HG02678 (cell line): ENCODE data around the gene RPS6KL1.
"Not testable (repeated sequence)": the region's sequence is repeated elsewhere in the genome, so short reads cannot be mapped to it uniquely, and the experiment has no call there.

Source experiments
- ATAC-seq: cut with Tn5 transposase; IDR thresholded peaks from one replicate; pipeline ENCODE4 v1.9.1; 2021; ENCODE audit warnings: mild to moderate bottlenecking, moderate library complexity; ENCODE audit not compliant: unreplicated experiment

Gene RPS6KL1

DNA sequence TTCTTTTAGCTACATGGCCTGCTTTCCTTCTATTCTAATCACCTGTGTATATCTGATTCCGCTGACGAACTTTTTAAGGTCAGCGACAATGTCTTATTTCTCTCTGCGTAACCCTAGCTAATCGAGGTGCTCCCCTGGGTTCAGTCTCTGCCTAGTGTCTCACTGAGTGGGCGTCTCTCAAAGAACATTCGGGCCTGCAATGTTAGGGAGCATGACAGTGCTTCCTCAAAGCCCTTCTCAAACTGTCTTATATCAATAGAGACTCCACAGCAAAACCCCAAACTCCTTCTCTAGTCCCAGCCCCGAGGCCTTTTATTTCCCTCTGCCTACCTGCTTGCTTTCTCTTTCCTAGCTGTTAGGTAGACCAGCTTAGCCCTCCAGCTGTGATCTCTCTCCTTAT lies 13.7 kb upstream of the RPS6KL1 start:
- ATAC-seq: no peak

DNA sequence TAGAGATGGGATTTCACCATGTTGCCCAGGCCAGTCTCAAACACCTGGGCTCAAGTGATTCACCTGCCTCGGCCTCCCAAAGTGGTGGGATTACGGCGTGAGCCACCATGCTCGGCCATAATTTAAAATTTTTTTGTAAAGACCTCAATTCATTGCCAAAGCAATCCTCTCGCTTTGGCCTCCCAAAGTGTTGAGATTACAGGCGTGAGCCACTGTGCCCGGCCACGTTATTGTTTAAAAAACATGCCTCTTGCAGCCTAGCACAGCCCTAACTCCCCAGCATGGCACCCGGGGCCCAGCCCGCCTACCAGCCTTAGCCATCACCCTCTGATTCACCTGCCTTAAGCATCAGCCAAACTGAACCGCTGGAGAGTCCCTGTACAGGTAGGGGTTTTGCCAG lies 13.1 kb upstream of the RPS6KL1 start:
- no peak for ATAC-seq

DNA sequence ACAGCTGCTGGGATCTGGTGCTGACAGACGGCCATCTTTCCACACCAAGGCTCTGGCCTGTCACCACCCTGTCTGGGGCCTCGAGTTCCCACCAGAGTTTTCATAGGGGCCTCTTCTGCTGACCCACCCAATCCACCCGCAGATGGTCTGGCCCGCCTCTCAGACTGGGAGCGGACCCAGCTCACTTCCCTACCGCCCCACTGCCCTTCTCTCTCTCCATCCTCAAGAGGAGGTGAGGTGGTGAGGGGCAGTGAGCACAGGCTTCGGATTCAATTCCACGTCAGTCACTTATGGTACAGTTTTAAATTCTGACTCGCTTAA lies 12.3 kb upstream of the RPS6KL1 start:
- no peak for ATAC-seq

DNA sequence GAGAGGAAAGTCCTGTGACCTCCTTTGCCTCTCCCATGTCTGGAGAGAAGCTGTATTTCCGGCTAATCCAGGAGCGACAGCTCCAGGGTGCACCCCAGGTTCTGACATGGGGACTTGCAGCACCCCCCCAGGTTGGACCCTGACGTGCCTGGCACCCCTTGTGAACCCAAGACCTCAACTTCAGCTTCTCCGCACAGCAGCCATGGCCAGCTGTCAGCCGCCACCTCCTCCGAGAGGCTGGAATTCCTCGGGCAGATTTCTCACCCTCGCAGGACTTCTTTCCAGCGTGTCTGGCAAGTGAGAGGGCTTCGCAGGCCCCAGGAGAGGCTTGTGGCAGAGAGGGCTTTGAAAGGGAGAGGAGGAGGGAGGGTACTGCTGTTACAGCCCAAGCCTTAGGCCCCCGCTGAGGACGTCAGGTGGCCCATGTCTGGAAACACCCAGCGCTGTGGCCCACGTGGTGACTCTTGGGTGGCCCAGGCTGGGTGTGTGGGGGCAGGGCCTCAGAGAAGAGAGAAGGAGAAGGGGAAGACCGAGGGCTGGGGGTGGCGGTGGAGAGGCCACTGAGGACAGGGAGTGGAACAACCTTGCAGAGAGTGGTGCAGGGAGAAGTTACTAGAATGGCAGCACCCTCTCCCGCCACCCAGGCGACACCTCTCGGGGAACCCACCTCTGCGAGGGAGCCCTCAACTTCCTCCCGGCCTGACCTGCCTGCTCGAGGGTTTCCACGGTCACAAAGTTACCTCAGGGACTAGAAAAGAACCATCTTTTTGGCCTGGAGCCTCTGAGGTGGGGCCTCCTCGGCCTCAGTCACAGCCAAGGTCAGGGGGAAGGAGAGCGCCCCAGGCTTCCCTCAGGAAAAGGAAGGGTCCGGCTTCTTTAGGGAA lies 11.7 kb upstream of the RPS6KL1 start:
- no peak for ATAC-seq

DNA sequence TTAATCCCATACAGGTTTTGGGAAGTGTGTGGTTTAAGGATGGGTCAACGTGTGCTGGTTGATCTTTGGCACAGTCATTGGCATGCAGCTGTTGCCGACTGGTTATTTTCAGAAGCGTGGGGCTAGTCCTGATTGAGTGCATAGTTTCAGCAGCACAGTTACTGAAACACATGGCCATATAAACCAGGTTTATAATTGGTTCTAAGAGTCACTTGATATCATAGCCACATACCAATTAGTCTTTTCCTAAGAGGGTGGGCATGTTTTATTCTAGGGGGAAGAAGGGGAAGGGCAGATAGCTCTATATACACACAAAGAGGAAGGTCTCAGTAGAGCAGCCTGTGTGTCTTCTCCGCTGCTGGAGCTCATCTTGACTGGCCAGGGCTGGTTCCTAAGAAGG lies 11.0 kb upstream of the RPS6KL1 start:
- ATAC-seq: no peak

DNA sequence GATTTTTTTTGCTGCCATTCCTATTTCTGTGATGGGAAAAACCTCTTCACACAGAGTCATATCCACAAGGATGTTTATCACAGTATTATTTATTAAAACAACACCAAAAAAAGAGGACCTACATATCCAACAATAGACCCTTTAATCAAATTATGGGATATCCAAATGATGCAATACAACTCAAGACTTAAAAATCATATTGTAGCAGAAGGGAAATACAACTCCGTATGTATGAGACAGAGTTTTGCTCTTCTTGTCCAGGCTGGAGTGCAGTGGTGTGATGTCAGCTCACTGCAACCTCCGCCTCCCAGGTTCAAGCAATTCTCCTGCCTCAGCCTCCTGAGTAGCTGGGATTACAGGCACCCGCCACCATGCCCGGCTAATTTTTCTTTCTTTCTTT lies 9.9 kb upstream of the RPS6KL1 start:
- not testable (repeated sequence) for ATAC-seq

DNA sequence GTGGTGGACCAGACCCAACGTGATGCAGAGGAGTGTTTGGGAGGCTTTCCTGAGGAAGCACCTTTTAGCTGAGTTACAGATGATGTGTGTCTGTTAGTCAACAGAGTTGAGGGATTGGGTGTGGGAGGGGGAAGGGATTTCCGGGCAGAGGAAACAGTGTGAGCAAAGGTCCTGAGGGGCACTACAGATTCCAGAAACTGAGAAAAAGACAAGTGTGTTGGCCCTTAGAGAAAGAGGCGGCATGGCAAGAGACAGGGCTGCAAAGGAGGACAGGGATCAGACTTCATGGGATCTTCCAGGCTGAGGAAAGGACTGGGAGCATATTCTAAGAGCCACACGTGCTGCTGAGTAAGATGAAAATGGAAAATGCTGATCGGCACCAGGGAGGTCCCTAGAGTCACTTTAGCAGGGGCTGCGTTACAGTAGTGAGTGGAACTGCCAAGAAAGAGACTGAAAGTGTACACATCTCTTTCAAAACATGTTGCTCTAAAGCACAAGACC lies 9.4 kb upstream of the RPS6KL1 start:
- no peak for ATAC-seq

DNA sequence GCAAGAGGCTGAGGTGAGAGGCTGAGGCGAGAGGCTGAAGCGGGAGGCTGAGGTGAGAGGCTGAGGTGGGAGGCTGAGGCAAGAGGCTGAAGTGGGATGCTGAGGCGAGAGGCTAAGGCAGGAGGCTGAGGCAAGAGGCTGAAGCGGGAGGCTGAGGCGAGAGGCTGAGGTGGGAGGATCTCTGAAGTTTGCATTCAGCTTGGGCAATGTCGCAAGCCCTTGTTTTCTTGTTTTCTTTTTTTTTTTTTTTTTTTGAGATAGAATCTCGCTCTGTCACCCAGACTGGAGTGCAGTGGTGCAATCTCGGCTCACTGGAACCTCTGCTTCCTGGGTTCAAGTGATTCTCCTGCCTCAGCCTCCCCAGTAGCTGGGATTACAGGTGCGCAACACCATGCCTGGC lies 8.7 kb upstream of the RPS6KL1 start:
- ATAC-seq: not testable (repeated sequence)

DNA sequence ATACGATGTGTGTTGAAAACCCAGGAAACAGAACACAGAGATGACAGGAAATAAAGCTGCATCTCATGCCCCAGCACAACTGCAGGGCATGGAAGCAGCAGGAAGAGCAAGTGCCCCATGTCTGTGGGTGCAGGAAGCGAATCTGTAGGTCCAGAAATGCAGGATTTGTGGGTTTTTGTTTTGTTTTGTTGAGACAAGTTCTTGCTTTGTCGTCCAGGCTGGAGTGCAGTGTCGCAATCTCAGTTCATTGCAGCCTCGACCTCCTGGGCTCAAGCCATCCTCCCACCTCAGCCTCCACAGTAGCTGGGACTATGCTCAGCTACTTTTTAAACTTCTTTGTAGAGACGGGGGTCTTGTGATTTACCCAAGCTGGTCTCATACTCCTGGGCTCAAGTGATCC lies 6.2 kb upstream of the RPS6KL1 start:
- ATAC-seq: no peak

DNA sequence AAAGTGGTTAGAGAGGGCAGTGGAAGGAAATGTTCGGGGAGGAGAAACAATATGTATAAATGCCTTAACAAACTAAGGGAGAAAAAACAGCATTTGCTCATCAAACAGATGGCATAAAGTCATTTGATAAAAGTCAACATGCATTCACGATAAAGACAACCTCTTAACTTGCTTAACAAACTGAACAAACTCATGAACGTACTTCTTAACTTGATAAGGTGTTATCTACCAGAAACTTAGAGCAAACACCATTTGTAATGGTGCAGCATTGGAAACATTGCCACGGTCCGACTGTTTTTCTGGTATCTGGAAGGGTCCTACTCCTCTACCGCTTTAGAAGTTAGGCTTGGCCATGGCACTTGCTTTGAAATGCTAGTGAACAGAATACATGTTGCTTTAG lies 4.2 kb upstream of the RPS6KL1 start:
- no peak for ATAC-seq

DNA sequence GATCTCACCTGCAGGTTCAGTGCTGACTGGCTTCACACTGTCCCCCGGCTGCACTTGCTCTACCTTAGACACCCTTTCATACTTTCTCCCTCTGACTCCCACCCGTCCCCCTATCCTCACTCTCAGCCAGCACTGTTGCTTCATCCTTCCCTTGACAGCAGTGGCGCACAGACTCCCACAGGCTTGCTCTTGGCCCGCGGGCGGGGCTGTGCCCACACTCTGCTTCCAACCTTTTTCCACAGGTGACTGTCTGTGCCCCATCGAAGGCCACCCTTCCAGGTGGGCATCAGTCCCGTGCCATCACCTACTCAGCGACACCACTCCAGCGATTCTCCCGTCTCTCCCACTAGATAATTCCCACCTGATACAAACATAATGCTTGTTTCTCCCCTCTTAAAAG lies 1.0 kb upstream of the RPS6KL1 start:
- ATAC-seq: no peak

DNA sequence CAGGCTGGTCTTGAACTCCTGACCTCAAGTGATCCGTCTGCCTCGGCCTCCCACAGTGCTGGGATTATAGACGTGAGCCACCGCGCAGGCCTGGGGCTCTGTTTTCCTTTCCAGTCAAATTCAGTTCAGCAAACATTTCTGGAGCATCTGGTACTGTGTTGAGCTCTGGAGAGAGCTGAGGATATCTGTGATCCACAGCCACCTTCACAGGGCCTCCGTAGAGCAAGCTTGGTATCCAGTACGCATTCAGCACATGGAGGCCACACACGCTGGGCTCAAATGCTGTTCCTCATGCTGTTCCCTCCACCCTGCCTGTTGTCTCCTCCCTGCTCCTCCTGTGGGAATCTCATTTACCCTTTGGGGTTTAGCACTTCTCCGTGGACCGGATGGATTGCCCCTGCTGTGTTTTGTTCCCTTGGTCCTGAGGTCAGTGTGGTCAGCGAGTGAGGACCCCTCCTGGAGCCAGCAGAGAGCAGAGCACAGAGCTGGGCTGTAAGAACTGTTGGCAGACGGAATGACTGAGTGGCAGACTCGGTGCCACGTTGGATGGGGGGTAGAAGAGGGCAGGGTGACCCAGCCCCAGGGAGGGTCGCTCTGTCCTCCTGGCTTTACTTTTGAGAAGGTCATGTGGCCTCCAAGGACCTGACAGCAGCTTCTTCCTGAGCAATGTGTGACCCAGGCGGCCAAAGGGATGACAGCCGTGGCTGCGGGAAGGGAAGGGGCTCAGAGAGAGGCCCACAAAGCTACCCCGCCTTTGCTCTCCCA lies 891 bp downstream of the RPS6KL1 start:
- no peak for ATAC-seq

DNA sequence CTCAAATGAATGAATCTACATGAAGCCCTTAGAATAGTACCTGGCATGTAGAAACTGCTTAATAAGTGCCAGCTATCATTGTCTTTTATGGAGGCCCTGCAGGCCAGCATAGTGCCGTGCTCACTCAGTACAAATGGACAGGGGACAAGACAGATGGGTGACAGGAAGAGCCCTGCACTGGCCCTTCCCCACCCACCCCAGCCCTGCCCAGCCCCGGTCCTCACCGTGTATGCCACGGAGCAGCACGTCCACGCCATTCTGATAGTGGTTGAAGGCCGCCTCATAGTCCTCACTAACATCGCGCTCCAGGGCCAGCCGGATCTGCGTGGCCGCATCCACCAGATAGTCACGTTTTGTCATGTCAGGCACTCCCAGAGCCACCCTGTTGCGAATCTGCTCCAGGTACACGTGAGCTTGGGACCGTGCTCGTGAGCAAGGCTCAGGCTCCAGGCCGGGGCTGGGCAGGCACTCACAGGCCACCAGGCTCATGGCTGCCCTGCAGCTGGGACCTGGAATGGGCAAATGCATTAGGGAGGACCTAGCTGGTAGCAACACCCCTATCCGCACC lies 1.9 kb downstream of the RPS6KL1 start:
- no peak for ATAC-seq

DNA sequence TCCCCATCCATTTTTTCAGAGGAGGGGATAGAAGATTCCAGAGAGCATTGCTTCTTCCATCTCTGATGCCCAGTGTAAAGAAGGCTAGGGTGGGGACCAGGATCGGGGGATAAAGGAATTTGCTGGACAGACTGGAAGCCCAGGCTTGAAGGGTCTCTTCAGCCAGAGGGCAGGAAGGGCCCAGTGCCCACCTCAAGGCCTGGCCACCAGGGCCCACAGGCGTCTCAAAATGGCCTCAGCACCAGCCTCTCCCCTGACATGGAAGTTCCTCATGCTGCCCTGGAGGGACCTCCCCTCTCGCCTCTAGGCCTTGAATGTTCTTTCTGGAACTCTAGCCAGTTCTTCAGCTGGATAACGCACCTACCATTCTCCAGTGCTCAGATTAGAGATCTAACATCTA lies 2.8 kb downstream of the RPS6KL1 start:
- ATAC-seq: no peak

DNA sequence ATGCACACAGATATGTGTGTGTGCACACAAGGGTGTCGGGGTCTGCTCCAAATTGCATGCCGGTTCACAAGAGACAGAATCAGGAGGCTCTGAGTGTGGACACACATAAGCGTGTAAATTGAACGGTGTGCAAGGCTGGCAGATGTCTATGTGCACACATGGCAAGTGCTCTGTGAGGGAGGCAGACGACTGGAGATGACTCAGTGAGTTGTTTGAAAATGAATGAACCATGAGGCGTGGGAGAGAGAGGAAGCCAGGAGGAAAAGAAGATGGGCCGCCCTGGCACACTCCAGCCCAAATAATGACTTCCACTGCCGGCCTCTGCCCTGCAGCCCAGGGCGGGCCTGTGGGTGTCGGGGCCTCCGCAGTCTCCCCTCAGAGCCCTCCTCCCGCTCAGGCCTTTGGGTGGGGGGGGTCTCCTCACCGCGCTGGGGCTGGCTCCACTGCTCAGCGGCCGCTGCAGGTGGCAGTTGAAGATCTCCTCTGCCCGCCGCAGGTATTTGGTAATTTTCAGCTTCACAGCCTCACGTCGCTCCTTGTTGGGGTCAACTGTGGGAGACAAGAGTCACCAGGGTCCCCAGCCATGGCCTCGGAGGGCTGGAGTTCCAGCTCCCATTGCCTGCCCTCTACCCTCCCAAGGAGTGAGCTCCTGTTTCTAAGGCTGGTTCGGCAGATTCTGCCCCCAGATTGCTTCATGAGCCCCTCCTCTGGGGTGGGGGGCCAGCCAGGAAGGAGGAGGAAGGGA lies 3.5 kb downstream of the RPS6KL1 start:
- ATAC-seq: no peak

DNA sequence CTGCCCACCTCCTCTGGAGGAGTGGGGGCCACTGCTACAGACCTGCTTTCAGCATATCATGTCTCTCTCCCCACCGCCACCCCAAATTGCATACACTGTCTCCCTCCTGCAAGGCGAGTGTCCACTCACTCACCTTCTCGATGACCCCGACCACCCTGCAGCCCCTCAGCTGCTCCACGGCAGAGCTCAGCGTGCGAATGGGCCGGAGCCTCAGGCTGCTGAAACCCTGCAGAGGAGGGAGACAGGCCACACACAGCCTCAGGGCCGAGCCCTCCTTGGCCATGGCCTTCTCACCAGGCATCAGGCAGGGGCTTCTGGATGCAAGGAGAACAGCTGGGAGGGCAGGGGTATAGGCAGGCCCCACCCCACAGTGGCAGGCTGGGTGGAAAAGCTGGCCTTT lies 4.7 kb downstream of the RPS6KL1 start:
- ATAC-seq: no peak

DNA sequence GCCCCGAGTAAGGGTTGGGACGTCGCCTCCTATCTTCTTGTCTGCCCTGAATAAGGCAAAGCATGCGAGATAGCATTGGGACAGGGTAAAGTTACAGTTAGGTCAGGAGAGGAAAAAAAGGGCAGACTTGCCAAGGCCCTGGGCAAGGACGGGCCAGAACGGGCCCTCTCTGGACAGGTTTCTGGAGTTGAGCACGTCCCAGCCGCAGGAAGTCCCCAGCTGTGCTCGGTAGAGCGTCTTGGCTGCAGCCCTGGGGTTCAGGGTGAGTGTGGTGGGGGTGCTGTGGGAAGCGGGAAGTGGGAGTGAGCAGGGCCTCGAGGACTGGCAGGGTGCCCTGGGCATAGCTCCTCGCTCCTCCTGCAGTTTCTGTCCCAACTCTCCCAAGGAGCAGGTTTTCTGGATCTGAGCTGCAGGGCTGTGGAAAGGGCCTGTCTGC lies 5.4 kb downstream of the RPS6KL1 start:
- no peak for ATAC-seq

DNA sequence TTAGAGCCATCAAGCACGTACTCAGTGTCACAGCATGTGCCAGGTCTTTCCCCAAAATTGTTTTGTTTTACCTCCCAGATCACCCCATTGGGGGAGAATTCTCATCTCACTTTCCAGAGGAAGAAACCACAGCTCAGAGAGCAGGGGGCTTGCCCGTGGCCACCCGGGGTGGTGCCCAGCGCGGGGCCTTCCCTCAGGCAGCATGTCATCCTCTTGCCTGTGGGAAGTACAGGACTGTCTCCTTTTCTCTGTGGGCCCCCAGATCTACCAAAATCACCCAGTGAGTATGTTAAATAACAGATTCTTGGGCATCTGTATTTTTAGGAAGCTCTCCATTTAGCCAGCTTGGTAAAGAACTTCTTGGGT lies 5.9 kb downstream of the RPS6KL1 start:
- ATAC-seq: no peak

DNA sequence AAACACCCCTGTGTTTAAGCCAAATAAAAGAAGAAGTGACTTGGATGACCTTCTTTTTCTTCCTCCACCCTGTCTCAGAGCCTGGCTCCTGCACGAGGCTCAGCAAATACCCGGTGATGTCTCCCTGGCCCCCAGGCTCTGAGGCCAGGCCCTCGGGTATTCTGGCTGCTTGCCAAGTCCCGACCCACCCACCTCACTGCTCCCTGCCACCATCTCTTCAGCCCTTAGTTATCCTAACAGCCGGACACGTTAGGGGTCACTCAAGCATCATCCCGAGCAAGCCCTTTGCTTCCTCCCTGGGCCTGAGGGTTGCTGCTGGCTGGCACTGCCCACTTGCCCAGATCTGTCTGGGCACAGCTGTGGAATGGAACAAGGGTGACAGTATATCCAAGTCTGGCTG lies 7.2 kb downstream of the RPS6KL1 start:
- ATAC-seq: no peak

DNA sequence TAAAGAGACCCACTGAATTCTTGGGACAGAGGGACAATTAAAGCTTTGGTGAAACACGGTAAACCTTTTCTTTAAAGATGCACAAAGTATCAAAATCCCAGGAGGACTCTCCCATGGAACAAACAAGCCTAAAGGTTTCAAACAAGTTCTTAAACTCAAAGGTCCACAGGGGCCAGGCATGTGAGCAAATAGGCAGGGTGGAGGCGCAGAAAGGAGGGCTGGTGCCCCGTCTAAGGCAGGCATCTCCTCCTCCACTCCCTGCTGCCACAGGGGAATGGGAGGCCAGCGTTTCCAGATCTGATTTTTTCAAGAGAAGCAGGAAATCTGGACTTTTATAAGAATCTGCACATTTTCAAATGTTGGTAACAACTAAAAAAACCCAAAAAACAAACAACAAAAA lies 7.6 kb downstream of the RPS6KL1 start:
- ATAC-seq: no peak

DNA sequence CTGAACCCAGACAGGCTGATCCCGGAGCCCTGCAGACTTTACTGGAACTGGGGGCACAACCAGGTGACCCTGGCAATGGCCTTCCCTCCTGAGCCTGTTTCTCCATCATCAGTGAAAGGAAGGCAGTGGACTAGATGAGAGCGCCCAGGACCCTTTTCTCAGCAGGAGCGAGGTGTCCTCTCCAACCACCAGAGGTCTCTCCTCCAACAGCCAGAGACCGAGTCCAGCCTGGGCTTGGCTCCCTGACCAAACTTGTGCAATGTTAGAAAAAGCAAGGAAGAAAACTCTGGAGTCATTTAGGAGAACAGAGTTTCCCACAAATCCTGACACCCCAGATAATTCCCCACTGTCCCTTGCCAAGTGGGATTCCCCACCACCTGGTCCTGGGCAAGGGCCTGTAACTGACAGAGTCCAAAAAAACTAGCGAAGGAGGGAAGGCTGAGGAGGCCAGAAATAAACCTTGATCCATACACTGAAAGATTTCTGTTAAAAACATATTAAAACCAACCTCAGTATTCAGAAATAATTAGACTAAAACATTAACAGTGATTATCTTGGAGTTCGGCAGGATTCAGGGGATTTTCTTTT lies 9.0 kb downstream of the RPS6KL1 start:
- ATAC-seq: no peak
